CD4-positive, alpha-beta T cell treated with Interleukin-21 for 1 hour (primary cell): ENCODE measurements around the gene CLCA1.

Experiments
- DNase-seq: peaks from one replicate; pipeline ENCODE4 v3.0.0-alpha.2; 2020

The CLCA1 gene

GRCh38 chr1:86468501-86468977 is at the start of gene CLCA1:
TSS of gene CLCA1 (plus strand) at chr1:86468927. CDS start at chr1:86468972, 45 bp downstream.
- DNase-seq, result no peak

GRCh38 chr1:86419277-86419903 is 49.3 kb upstream of the CLCA1 start:
- DNase-seq, result peak; percentile 61

- DNase-seq, result no peak
These were observed 47.0 kb upstream of the CLCA1 start for GRCh38 chr1:86421601-86422280.

- no peak for DNase-seq
These were observed 45.3 kb upstream of the CLCA1 start for GRCh38 chr1:86423473-86423872.

GRCh38 chr1:86423873-86424272 is 44.9 kb upstream of the CLCA1 start, which contains the start of gene CLCA2:
TSS of gene CLCA2 (plus strand) at chr1:86424171. CDS start at chr1:86424248, 77 bp downstream.
- no peak for DNase-seq

- no peak for DNase-seq
These were observed 39.5 kb upstream of the CLCA1 start for GRCh38 chr1:86429122-86429725.

GRCh38 chr1:86429835-86430234 is 38.9 kb upstream of the CLCA1 start:
- DNase-seq, result no peak

- DNase-seq, result no peak
These were observed 38.4 kb upstream of the CLCA1 start for GRCh38 chr1:86430376-86430775.

GRCh38 chr1:86434059-86434458 is 34.7 kb upstream of the CLCA1 start:
- no peak for DNase-seq

- no peak for DNase-seq
These were observed 33.4 kb upstream of the CLCA1 start for GRCh38 chr1:86435327-86435726.

GRCh38 chr1:86436041-86436440 is 32.7 kb upstream of the CLCA1 start:
- no peak for DNase-seq

- DNase-seq, result peak; percentile 30
These were observed 27.1 kb upstream of the CLCA1 start for GRCh38 chr1:86441581-86441980.

GRCh38 chr1:86441997-86442396 is 26.7 kb upstream of the CLCA1 start:
- DNase-seq, result no peak

GRCh38 chr1:86445919-86446318 is 22.8 kb upstream of the CLCA1 start:
- no peak for DNase-seq

- DNase-seq, result no peak
These were observed 21.4 kb upstream of the CLCA1 start for GRCh38 chr1:86447198-86447790.

- DNase-seq, result no peak
These were observed 20.1 kb upstream of the CLCA1 start for GRCh38 chr1:86448670-86449069.

- DNase-seq, result no peak
These were observed 19.6 kb upstream of the CLCA1 start for GRCh38 chr1:86449103-86449502.

- DNase-seq, result no peak
These were observed 17.9 kb upstream of the CLCA1 start for GRCh38 chr1:86450847-86451246.

GRCh38 chr1:86453664-86454063 is 15.1 kb upstream of the CLCA1 start:
- no peak for DNase-seq

GRCh38 chr1:86455073-86455472 is 13.7 kb upstream of the CLCA1 start:
- DNase-seq, result no peak

GRCh38 chr1:86460998-86461397 is 7.7 kb upstream of the CLCA1 start:
- no peak for DNase-seq

GRCh38 chr1:86461482-86461881 is 7.2 kb upstream of the CLCA1 start:
- no peak for DNase-seq

- no peak for DNase-seq
These were observed 3.9 kb upstream of the CLCA1 start for GRCh38 chr1:86464819-86465218.
